SK-N-SH (cell line): Measurements from ENCODE around the gene HINT2. TPM values are rescaled to one million over a fixed set of nuclear protein-coding genes. Genes with fewer than 3 reads are reported as not detected.

Source experiments
- CTCF ChIA-PET: fragments of 300-600, 350-600 bp; formaldehyde crosslinking; extraction: SDS; loops from one replicate; lab custom pipeline; 2021; lab: Yijun Ruan, JAX
- POLR2A ChIA-PET: fragments of 350-600 bp; sonication (Branson Sonifier 250); formaldehyde crosslinking; extraction: SDS; loops from one replicate; lab custom pipeline; 2020; ENCODE audit warnings: antibody characterized with exemption, inconsistent platforms; lab: Yijun Ruan, JAX
- DNase-seq: peaks from one replicate; pipeline ENCODE4 v3.0.0; 2012
- H2AFZ ChIP-seq: fragments of 200-600 bp; sonication (generic); 2 replicates; pipeline ENCODE4 v1.8.1; 2016; ENCODE audit warnings: antibody characterized with exemption, mild to moderate bottlenecking, low read depth
- H3F3A ChIP-seq: fragments of 200-600 bp; sonication (generic); replicated peaks from 2 replicates; pipeline ENCODE3; 2016; ENCODE audit warnings: antibody characterized with exemption, mild to moderate bottlenecking; ENCODE audit not compliant: insufficient read depth
- H3K27ac ChIP-seq, 2 experiments: fragments of 200-500 bp in 1 of 2; fragments of 200-600 bp in 1 of 2; sonication (Bioruptor generic) in 1 of 2; sonication (generic), shearing (Covaris generic) in 1 of 2; 2 replicates each; pipeline versions ENCODE4 v1.5.1 to v1.6.1; 2014 to 2016; ENCODE audit warnings: low read depth in 2 of 2, inconsistent platforms in 1 of 2, low read length in 1 of 2, mild to moderate bottlenecking in 1 of 2, mixed read lengths in 1 of 2
- H3K27me3 ChIP-seq: fragments of 200-600 bp; sonication (generic), shearing (Covaris generic); 2 replicates; pipeline ENCODE4 v1.6.1; 2016; ENCODE audit warnings: mixed run types; ENCODE audit not compliant: insufficient read depth
- H3K36me3 ChIP-seq, 2 experiments: fragments of 200-500 bp in 1 of 2; fragments of 200-600 bp in 1 of 2; sonication (Bioruptor generic) in 1 of 2; sonication (generic) in 1 of 2; replicated peaks in 1 of 2; 2 replicates each; pipeline versions ENCODE3 to v1.5.1; 2014 to 2016; ENCODE audit warnings: low read length in 1 of 2, mild to moderate bottlenecking in 1 of 2; ENCODE audit not compliant: insufficient read depth in 2 of 2, control insufficient read depth in 1 of 2
- H3K4me1 ChIP-seq, 2 experiments: fragments of 200-500 bp in 1 of 2; fragments of 200-600 bp in 1 of 2; sonication (Bioruptor generic) in 1 of 2; sonication (generic), shearing (Covaris generic) in 1 of 2; 2 replicates each; pipeline versions ENCODE4 v1.5.1 to v1.6.1; 2014 to 2016; ENCODE audit warnings: low read depth in 1 of 2, low read length in 1 of 2, mixed run types in 1 of 2; ENCODE audit not compliant: insufficient read depth in 2 of 2, control insufficient read depth in 1 of 2
- H3K4me2 ChIP-seq: fragments of 200-600 bp; sonication (generic), shearing (Covaris generic); 2 replicates; pipeline ENCODE4 v1.6.1; 2017; ENCODE audit warnings: mixed run types
- H3K4me3 ChIP-seq, 2 experiments: fragments of 200-500 bp in 1 of 2; fragments of 200-600 bp in 1 of 2; sonication (Bioruptor generic) in 1 of 2; sonication (generic), shearing (Covaris generic) in 1 of 2; 2 replicates each; pipeline versions ENCODE4 v1.5.1 to v1.8.1; 2014 to 2016; ENCODE audit warnings: low read depth in 2 of 2, inconsistent platforms in 1 of 2, low read length in 1 of 2, mild to moderate bottlenecking in 1 of 2, mixed read lengths in 1 of 2, moderate library complexity in 1 of 2
- H3K79me2 ChIP-seq: fragments of 200-600 bp; sonication (generic); 2 replicates; pipeline ENCODE4 v1.8.1; 2017; ENCODE audit warnings: mild to moderate bottlenecking; ENCODE audit not compliant: insufficient read depth
- H3K9ac ChIP-seq: fragments of 200-600 bp; sonication (generic); 2 replicates; pipeline ENCODE4 v1.6.1; 2017; ENCODE audit warnings: mixed run types
- H3K9me2 ChIP-seq: fragments of 200-600 bp; sonication (generic); 2 replicates; pipeline ENCODE4 v1.6.1; 2017; ENCODE audit warnings: mixed run types
- H3K9me3 ChIP-seq: fragments of 200-600 bp; sonication (generic); 2 replicates; pipeline ENCODE4 v1.6.1; 2017; ENCODE audit warnings: mixed run types, mild to moderate bottlenecking, moderate library complexity
- H4K20me1 ChIP-seq: fragments of 200-600 bp; sonication (generic); 2 replicates; pipeline ENCODE4 v1.6.1; 2017; ENCODE audit warnings: mild to moderate bottlenecking, mixed run types; ENCODE audit not compliant: insufficient read depth
- CHD2 ChIP-seq: fragments of 150-350 bp; IDR thresholded peaks from 2 replicates; pipeline ENCODE4 v1.6.1; 2018; ENCODE audit warnings: low read length; ENCODE audit not compliant: partially characterized antibody
- CTCF ChIP-seq: fragments of 200-600 bp; sonication (generic); IDR thresholded peaks from 2 replicates; pipeline ENCODE4 v1.6.1; 2017; ENCODE audit warnings: antibody characterized with exemption, mild to moderate bottlenecking, moderate library complexity
- FOXM1 ChIP-seq: IDR thresholded peaks from 2 replicates; pipeline ENCODE4 v1.4.0; 2012; ENCODE audit warnings: low read depth, mild to moderate bottlenecking
- GATA2 ChIP-seq: sonication (generic); formaldehyde crosslinking; IDR thresholded peaks from 2 replicates; pipeline ENCODE4 v1.5.0; 2020; ENCODE audit warnings: mild to moderate bottlenecking, missing genetic modification reagents
- IRF3 ChIP-seq: fragments of 150-350 bp; IDR thresholded peaks from 2 replicates; pipeline ENCODE4 v1.6.1; 2016; ENCODE audit warnings: mild to moderate bottlenecking, low read depth, low read length
- JUND ChIP-seq: IDR thresholded peaks from 2 replicates; pipeline ENCODE4 v1.4.0; 2012
- MAX ChIP-seq: IDR thresholded peaks from 2 replicates; pipeline ENCODE4 v1.4.0; 2012; ENCODE audit warnings: low read depth
- MEF2A ChIP-seq: IDR thresholded peaks from 2 replicates; pipeline ENCODE4 v1.4.0; 2012; ENCODE audit warnings: low read depth, borderline replicate concordance
- MXI1 ChIP-seq: IDR thresholded peaks from 2 replicates; pipeline ENCODE4 v1.6.1; 2012; ENCODE audit warnings: mild to moderate bottlenecking, low read depth, low read length, improper control_type of control experiment
- NFIC ChIP-seq: IDR thresholded peaks from 2 replicates; pipeline ENCODE4 v1.4.0; 2012; ENCODE audit warnings: borderline replicate concordance
- POLR2AphosphoS5 ChIP-seq: IDR thresholded peaks from 2 replicates; pipeline ENCODE4 v1.6.1; 2012; ENCODE audit warnings: low read depth, low read length
- RCOR1 ChIP-seq: fragments of 150-350 bp; IDR thresholded peaks from 2 replicates; pipeline ENCODE4 v1.6.1; 2017; ENCODE audit warnings: antibody characterized with exemption, low read length
- RFX5 ChIP-seq: IDR thresholded peaks from 2 replicates; pipeline ENCODE4 v1.6.1; 2012; ENCODE audit warnings: mild to moderate bottlenecking, improper control_type of control experiment, low read length
- RXRA ChIP-seq: IDR thresholded peaks from 2 replicates; pipeline ENCODE4 v1.4.0; 2012; ENCODE audit warnings: low read depth, mild to moderate bottlenecking, borderline replicate concordance
- SMC3 ChIP-seq: IDR thresholded peaks from 2 replicates; pipeline ENCODE4 v1.6.1; 2012; ENCODE audit warnings: low read depth, low read length, improper control_type of control experiment
- TAF1 ChIP-seq: IDR thresholded peaks from 2 replicates; pipeline ENCODE4 v1.6.1; 2012; ENCODE audit warnings: low read depth, mild to moderate bottlenecking, low read length, moderate library complexity, borderline replicate concordance
- TCF12 ChIP-seq: IDR thresholded peaks from 2 replicates; pipeline ENCODE4 v1.4.0; 2012
- TEAD4 ChIP-seq: IDR thresholded peaks from 2 replicates; pipeline ENCODE4 v1.4.0; 2012; ENCODE audit warnings: mild to moderate bottlenecking, borderline replicate concordance; ENCODE audit not compliant: insufficient read depth
- WGBS: methylation state at CpG from one replicate; pipeline ENCODE4 v1.1.6; 2017; ENCODE audit warnings: low lambda C conversion rate; 5-methylcytosine and 5-hydroxymethylcytosine counted together
- polyA plus RNA-seq, 3 experiments: library from polyadenylated mRNA; depleted of rRNA; stranded (reverse); fragments of >200 nt; gene quantifications; 2 replicates each; pipeline ENCODE4 v1.2.3, GENCODE V29; 2012
- TF ChIP-seq, protein P1 (sequence below): IDR thresholded peaks from 2 replicates; pipeline ENCODE4 v1.4.0; 2012; ENCODE audit warnings: low read depth, borderline replicate concordance
- TF ChIP-seq, protein P2 (sequence below): IDR thresholded peaks from 2 replicates; pipeline ENCODE4 v1.4.0; 2012; ENCODE audit warnings: low read depth, borderline replicate concordance

Gene HINT2
- polyA plus RNA-seq, 1 of the 3 experiments (the other 2 are of a cell fraction) = 57.2 TPM

- ChIA-PET CTCF (interaction anchor here (0.8 to 6.5 kb wide), 57 partner anchors 7 to 234 kb away, joined by 3 to 136 read pairs (median 7); partner anchors contain the start of genes CCDC107, CREB3, FAM221B and GBA2), POLR2A (no interaction called here)
- Histone ChIP-seq H3K9me3 (no peaks in the 10 kb centered on the region), H3K27me3 (no peaks in the 10 kb centered on the region), H3K4me2 (no peak overlapping the region), H3K9me2 (no peaks in the 10 kb centered on the region), H4K20me1 (no peaks in the 10 kb centered on the region), H3K36me3 (peaks cover 0 to 3% of the 10 kb centered on the region in 2 experiments), H3K4me3 (no peak overlapping the region), H3K79me2 (no peaks in the 10 kb centered on the region), H3K4me1 (peaks cover 0 to 12% of the 10 kb centered on the region in 2 experiments; a peak in 1 of 4 replicates), H2AFZ (no peak overlapping the region), H3F3A (peaks cover 4% of the 10 kb centered on the region), H3K9ac (no peak overlapping the region), H3K27ac (no peak overlapping the region)
- TF ChIP-seq FOXM1 = no peak
- TF ChIP-seq, protein P1, sequence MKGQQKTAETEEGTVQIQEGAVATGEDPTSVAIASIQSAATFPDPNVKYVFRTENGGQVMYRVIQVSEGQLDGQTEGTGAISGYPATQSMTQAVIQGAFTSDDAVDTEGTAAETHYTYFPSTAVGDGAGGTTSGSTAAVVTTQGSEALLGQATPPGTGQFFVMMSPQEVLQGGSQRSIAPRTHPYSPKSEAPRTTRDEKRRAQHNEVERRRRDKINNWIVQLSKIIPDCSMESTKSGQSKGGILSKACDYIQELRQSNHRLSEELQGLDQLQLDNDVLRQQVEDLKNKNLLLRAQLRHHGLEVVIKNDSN = no peak
- TF ChIP-seq GATA2 (CRISPR knock-in tag) = no peak
- TF ChIP-seq MXI1 = no peak
- no peak for TF ChIP-seq POLR2AphosphoS5
- TF ChIP-seq CHD2 = no peak
- no peak for TF ChIP-seq JUND
- TF ChIP-seq RXRA = no peak
- no peak for TF ChIP-seq MAX
- TF ChIP-seq RFX5 = no peak
- TF ChIP-seq TCF12 = no peak
- TF ChIP-seq NFIC = no peak
- no peak for TF ChIP-seq RCOR1
- TF ChIP-seq CTCF = no peak
- TF ChIP-seq IRF3 = no peak
- no peak for TF ChIP-seq MEF2A
- DNase-seq = no peak
- WGBS = 95% methylated on average over 2 of the region's 2 CpGs
Measured at GRCh38 chr9:35789541-35789940, 25.3 kb downstream of the HINT2 start.

GRCh38 chr9:35783418-35783817, 31.4 kb downstream of the HINT2 start:
- CTCF ChIA-PET = no interaction called here
- DNase-seq = no peak
- no peaks in the 10 kb centered on the region for H3K4me1 ChIP-seq
- no peak overlapping the region for H3K4me3 ChIP-seq
- no peaks in the 10 kb centered on the region for H3K27me3 ChIP-seq
- no peak overlapping the region for H3K4me2 ChIP-seq
- H3F3A ChIP-seq = no peaks in the 10 kb centered on the region
- no peaks in the 10 kb centered on the region for H3K9me3 ChIP-seq
- POLR2A ChIA-PET = no interaction called here
- no peaks in the 10 kb centered on the region for H4K20me1 ChIP-seq
- no peaks in the 10 kb centered on the region for H3K79me2 ChIP-seq
- H3K27ac ChIP-seq = no peak overlapping the region
- H3K36me3 ChIP-seq = no peaks in the 10 kb centered on the region
- no peak overlapping the region for H2AFZ ChIP-seq
- H3K9me2 ChIP-seq = no peaks in the 10 kb centered on the region
- no peak overlapping the region for H3K9ac ChIP-seq
- TF ChIP-seq, protein P2, sequence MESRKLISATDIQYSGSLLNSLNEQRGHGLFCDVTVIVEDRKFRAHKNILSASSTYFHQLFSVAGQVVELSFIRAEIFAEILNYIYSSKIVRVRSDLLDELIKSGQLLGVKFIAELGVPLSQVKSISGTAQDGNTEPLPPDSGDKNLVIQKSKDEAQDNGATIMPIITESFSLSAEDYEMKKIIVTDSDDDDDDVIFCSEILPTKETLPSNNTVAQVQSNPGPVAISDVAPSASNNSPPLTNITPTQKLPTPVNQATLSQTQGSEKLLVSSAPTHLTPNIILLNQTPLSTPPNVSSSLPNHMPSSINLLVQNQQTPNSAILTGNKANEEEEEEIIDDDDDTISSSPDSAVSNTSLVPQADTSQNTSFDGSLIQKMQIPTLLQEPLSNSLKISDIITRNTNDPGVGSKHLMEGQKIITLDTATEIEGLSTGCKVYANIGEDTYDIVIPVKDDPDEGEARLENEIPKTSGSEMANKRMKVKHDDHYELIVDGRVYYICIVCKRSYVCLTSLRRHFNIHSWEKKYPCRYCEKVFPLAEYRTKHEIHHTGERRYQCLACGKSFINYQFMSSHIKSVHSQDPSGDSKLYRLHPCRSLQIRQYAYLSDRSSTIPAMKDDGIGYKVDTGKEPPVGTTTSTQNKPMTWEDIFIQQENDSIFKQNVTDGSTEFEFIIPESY = no peak
- no peak for TF ChIP-seq RXRA
- no peak for TF ChIP-seq TAF1
- TF ChIP-seq TEAD4 = no peak
- no peak for TF ChIP-seq CHD2
- TF ChIP-seq, protein P1 = no peak
- no peak for TF ChIP-seq SMC3
- no peak for TF ChIP-seq IRF3
- no peak for TF ChIP-seq NFIC
- no peak for TF ChIP-seq RCOR1
